ENCODE data around the gene GUCY2D. TPM values are rescaled to one million over a fixed set of nuclear protein-coding genes. Genes with fewer than 3 reads are reported as not detected.

The GUCY2D gene
- total RNA-seq, 1 donor from 2014 or later, result not detected

- peaks cover 15% of the 10 kb centered on the region for H3K4me1 Mint-ChIP-seq
- H3K36me3 Mint-ChIP-seq (ENCODE audit: low read depth), result no peaks in the 10 kb centered on the region
- no peak overlapping the region for H3K4me3 Mint-ChIP-seq
- TF ChIP-seq, protein P1, sequence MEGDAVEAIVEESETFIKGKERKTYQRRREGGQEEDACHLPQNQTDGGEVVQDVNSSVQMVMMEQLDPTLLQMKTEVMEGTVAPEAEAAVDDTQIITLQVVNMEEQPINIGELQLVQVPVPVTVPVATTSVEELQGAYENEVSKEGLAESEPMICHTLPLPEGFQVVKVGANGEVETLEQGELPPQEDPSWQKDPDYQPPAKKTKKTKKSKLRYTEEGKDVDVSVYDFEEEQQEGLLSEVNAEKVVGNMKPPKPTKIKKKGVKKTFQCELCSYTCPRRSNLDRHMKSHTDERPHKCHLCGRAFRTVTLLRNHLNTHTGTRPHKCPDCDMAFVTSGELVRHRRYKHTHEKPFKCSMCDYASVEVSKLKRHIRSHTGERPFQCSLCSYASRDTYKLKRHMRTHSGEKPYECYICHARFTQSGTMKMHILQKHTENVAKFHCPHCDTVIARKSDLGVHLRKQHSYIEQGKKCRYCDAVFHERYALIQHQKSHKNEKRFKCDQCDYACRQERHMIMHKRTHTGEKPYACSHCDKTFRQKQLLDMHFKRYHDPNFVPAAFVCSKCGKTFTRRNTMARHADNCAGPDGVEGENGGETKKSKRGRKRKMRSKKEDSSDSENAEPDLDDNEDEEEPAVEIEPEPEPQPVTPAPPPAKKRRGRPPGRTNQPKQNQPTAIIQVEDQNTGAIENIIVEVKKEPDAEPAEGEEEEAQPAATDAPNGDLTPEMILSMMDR (conservative IDR thresholded peaks at IDR 0.05), result no peak
- DNase-seq (ENCODE audit: low read depth, low spot score), result no peak
- H3K27me3 Mint-ChIP-seq (ENCODE audit: low read depth), result peaks cover 25% of the 10 kb centered on the region
- no peak overlapping the region for H3K27ac Mint-ChIP-seq (ENCODE audit: unreplicated experiment)
- no peaks in the 10 kb centered on the region for H3K9me3 Mint-ChIP-seq
Measured at GRCh38 chr17:8012045-8012580, 9.7 kb downstream of the GUCY2D start.

DNA sequence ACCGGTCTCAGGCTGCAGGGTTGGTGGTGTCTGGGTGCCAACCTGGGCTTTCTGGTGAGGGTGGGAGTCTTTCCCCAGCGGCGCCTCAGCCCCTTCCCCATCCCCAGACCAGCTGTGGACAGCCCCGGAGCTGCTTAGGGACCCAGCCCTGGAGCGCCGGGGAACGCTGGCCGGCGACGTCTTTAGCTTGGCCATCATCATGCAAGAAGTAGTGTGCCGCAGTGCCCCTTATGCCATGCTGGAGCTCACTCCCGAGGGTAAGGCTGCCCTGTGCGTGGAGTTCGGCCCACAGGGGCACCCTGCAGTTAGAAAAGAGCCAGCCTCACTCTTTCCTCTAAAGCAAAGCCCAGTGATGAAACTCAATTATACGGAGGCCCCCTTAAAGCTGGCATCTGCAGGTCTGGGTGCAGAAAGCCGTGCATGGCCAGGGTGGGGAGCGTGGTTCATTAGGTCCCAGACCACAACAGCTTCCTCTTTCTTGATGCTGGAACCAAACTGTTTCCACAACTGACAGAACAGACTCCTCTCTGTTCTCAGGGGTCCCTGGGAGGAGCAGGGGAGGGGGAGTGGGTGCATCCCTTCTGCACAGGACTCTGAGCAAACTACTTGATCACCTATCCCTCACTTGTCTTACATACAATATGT lies 10.7 kb downstream of the GUCY2D start:
- H3K9me3 Mint-ChIP-seq, result no peaks in the 10 kb centered on the region
- no peak overlapping the region for H3K4me3 Mint-ChIP-seq
- DNase-seq (ENCODE audit: low read depth, low spot score), result no peak
- H3K4me1 Mint-ChIP-seq, result peaks cover 15% of the 10 kb centered on the region
- no peaks in the 10 kb centered on the region for H3K36me3 Mint-ChIP-seq (ENCODE audit: low read depth)
- no peak overlapping the region for H3K27ac Mint-ChIP-seq (ENCODE audit: unreplicated experiment)
- TF ChIP-seq, protein P1 (conservative IDR thresholded peaks at IDR 0.05), result no peak
- H3K27me3 Mint-ChIP-seq (ENCODE audit: low read depth), result peaks cover 27% of the 10 kb centered on the region

- DNase-seq (ENCODE audit: low read depth, low spot score), result no peak
- H3K36me3 Mint-ChIP-seq (ENCODE audit: low read depth), result no peaks in the 10 kb centered on the region
- no peak overlapping the region for H3K4me3 Mint-ChIP-seq
- no peak overlapping the region for H3K27ac Mint-ChIP-seq (ENCODE audit: unreplicated experiment)
- TF ChIP-seq, protein P1 (conservative IDR thresholded peaks at IDR 0.05), result no peak
- peaks cover 15% of the 10 kb centered on the region for H3K4me1 Mint-ChIP-seq
- H3K9me3 Mint-ChIP-seq, result no peaks in the 10 kb centered on the region
- H3K27me3 Mint-ChIP-seq (ENCODE audit: low read depth), result peaks cover 32% of the 10 kb centered on the region
Measured at GRCh38 chr17:8013731-8014557, 11.5 kb downstream of the GUCY2D start.

DNA sequence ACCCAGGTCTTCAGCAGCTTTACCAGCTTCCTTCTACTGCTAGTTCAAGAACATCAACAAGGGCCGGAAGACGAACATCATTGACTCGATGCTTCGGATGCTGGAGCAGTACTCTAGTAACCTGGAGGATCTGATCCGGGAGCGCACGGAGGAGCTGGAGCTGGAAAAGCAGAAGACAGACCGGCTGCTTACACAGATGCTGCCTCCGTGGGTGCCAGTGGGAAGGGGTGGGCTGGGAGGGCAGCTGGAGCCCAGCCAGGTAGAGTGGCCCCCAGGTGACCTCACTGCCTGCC lies 12.1 kb downstream of the GUCY2D start:
- Mint-ChIP-seq H3K27ac (ENCODE audit: unreplicated experiment) (no peak overlapping the region), H3K4me3 (no peak overlapping the region), H3K9me3 (no peaks in the 10 kb centered on the region), H3K27me3 (ENCODE audit: low read depth) (peaks cover 33% of the 10 kb centered on the region), H3K4me1 (peaks cover 15% of the 10 kb centered on the region), H3K36me3 (ENCODE audit: low read depth) (no peaks in the 10 kb centered on the region)
- TF ChIP-seq, protein P1 (conservative IDR thresholded peaks at IDR 0.05), result no peak
- DNase-seq (ENCODE audit: low read depth, low spot score), result no peak

GRCh38 chr17:8015236-8015956 lies 13.0 kb downstream of the GUCY2D start:
- no peak for DNase-seq (ENCODE audit: low read depth, low spot score)
- TF ChIP-seq, protein P1 (conservative IDR thresholded peaks at IDR 0.05), result no peak
- H3K9me3 Mint-ChIP-seq, result no peaks in the 10 kb centered on the region
- H3K4me1 Mint-ChIP-seq, result peaks cover 15% of the 10 kb centered on the region
- peaks cover 36% of the 10 kb centered on the region for H3K27me3 Mint-ChIP-seq (ENCODE audit: low read depth)
- no peak overlapping the region for H3K27ac Mint-ChIP-seq (ENCODE audit: unreplicated experiment)
- H3K4me3 Mint-ChIP-seq, result no peak overlapping the region
- H3K36me3 Mint-ChIP-seq (ENCODE audit: low read depth), result no peaks in the 10 kb centered on the region

All from neural crest cell (in vitro differentiated cells).